K562 (cell line): ENCODE measurements around the gene PPFIA1. TPM values are rescaled to one million over a fixed set of nuclear protein-coding genes. Genes with fewer than 3 reads are reported as not detected.

Source experiments
- ATAC-seq: fragments of 200-7000 bp; cut with Tn5 transposase; 3 replicates; pipeline ENCODE4 v1.9.1; 2020; ENCODE audit warnings: moderate library complexity
- BruUV-seq: library from RNA; stranded (reverse); fragments of 400-500 nt; replicated peaks from 2 replicates; lab custom pipeline; 2021; lab: Mats Ljungman, UMichigan
- CTCF ChIA-PET: fragments of 300-600 bp; formaldehyde crosslinking; extraction: SDS; loops from one replicate; lab custom pipeline; 2021; ENCODE audit warnings: low intra/inter-chr PET ratio; lab: Yijun Ruan, JAX
- POLR2A ChIA-PET: fragments of 300-600, 350-650 bp; sonication (Branson Sonifier 250); formaldehyde crosslinking; extraction: SDS; loops from one replicate; lab custom pipeline; 2021; ENCODE audit warnings: antibody characterized with exemption, inconsistent platforms; lab: Yijun Ruan, JAX
- DNase-seq, 4 experiments: peaks; one replicate each; pipeline versions ENCODE4 v3.0.0 to v3.0.0-alpha.2; 2011 to 2018; ENCODE audit warnings: low spot score in 3 of 4, mixed read lengths in 3 of 4; ENCODE audit errors: extremely low read depth in 1 of 4
- FAIRE-seq: peaks from 2 replicates; lab custom pipeline; 2011; peaks lifted over from hg19 to GRCh38; lab: Jason Lieb, UNC
- H2AFZ ChIP-seq: 2 replicates; pipeline ENCODE4 v1.6.0; 2011; ENCODE audit warnings: low read depth, low read length, control low read depth, inconsistent platforms
- H3K27ac ChIP-seq: fragments of 200-600 bp; 3 replicates; pipeline ENCODE4 v1.8.0; 2011; ENCODE audit warnings: low read depth, mild to moderate bottlenecking, control low read depth, inconsistent platforms, low read length, moderate library complexity, mixed read lengths; ENCODE audit errors: extremely low read depth
- H3K27me3 ChIP-seq, 2 experiments: fragments of 300-600 bp in 1 of 2; 2 replicates in 1 of 2; 3 replicates in 1 of 2; pipeline versions ENCODE4 v1.6.0 to v1.8.0; 2011; ENCODE audit warnings: inconsistent platforms in 2 of 2, low read length in 2 of 2, mild to moderate bottlenecking in 1 of 2, mixed read lengths in 1 of 2, moderate library complexity in 1 of 2; ENCODE audit not compliant: control insufficient read depth in 2 of 2, insufficient read depth in 2 of 2
- H3K36me3 ChIP-seq: fragments of 300-600 bp; 3 replicates; pipeline ENCODE4 v1.8.0; 2011; ENCODE audit warnings: mild to moderate bottlenecking, low read length, inconsistent platforms; ENCODE audit not compliant: control insufficient read depth, insufficient read depth
- H3K4me1 ChIP-seq, 2 experiments: fragments of 200-600 bp in 1 of 2; replicated peaks in 1 of 2; 2 replicates in 1 of 2; 3 replicates in 1 of 2; pipeline versions ENCODE4 v1.5.1 to v1.8.0; 2011; ENCODE audit warnings: inconsistent platforms in 2 of 2, low read length in 2 of 2, mild to moderate bottlenecking in 1 of 2, mixed read lengths in 1 of 2, moderate library complexity in 1 of 2; ENCODE audit not compliant: control insufficient read depth in 2 of 2, insufficient read depth in 2 of 2
- H3K4me2 ChIP-seq: 2 replicates; pipeline ENCODE4 v1.6.1; 2011; ENCODE audit warnings: low read length, control low read depth, inconsistent platforms, mixed read lengths; ENCODE audit not compliant: insufficient read depth
- H3K4me3 ChIP-seq: fragments of 200-600 bp; sonication (generic), shearing (Covaris generic); 2 replicates; pipeline ENCODE4 v1.5.1; 2016; ENCODE audit warnings: control low read depth, inconsistent platforms
- H3K79me2 ChIP-seq: fragments of 200-600 bp; 3 replicates; pipeline ENCODE4 v1.8.0; 2011; ENCODE audit warnings: low read length, inconsistent platforms; ENCODE audit not compliant: control insufficient read depth, insufficient read depth
- H3K9ac ChIP-seq, 2 experiments: 2 replicates each; pipeline versions ENCODE4 v1.6.0 to v1.6.1; 2011; ENCODE audit warnings: low read depth in 2 of 2, low read length in 2 of 2, control low read depth in 1 of 2, inconsistent platforms in 1 of 2, mild to moderate bottlenecking in 1 of 2, mixed read lengths in 1 of 2; ENCODE audit not compliant: insufficient read depth in 1 of 2
- H3K9me1 ChIP-seq: one replicate; pipeline ENCODE4 v1.6.0; 2011; ENCODE audit warnings: inconsistent platforms, mild to moderate bottlenecking, low read length, moderate library complexity; ENCODE audit not compliant: control insufficient read depth, insufficient read depth
- H3K9me3 ChIP-seq: replicated peaks from 2 replicates; pipeline ENCODE4 v1.5.1; 2011; ENCODE audit warnings: low read depth, low read length, inconsistent platforms; ENCODE audit not compliant: control insufficient read depth, insufficient read depth
- H4K20me1 ChIP-seq: replicated peaks from 2 replicates; pipeline ENCODE4 v1.6.1; 2011; ENCODE audit warnings: low read length, inconsistent platforms, mixed read lengths; ENCODE audit not compliant: control insufficient read depth, insufficient read depth
- ATF7 ChIP-seq: fragments of 450-650 bp; IDR thresholded peaks from 2 replicates; pipeline ENCODE4 v1.7.1; 2014; ENCODE audit warnings: mild to moderate bottlenecking, moderate library complexity
- BCOR ChIP-seq: fragments of 450-650 bp; IDR thresholded peaks from 2 replicates; pipeline ENCODE4 v1.6.1; 2016
- CAMTA2 ChIP-seq: fragments of 250-450 bp; sonication (Bioruptor Pico); conservative IDR thresholded peaks from 2 replicates; pipeline ENCODE4 v1.5.1; 2022
- CHD7 ChIP-seq: fragments of 200-600 bp; sonication (generic); IDR thresholded peaks from one replicate; pipeline ENCODE4 v1.6.1; 2012; ENCODE audit warnings: mild to moderate bottlenecking, low read depth, low read length, inconsistent platforms
- NFYB ChIP-seq: IDR thresholded peaks from 2 replicates; pipeline ENCODE4 v1.6.1; 2011; ENCODE audit warnings: mild to moderate bottlenecking, moderate library complexity; ENCODE audit not compliant: insufficient read length; ENCODE audit errors: extremely low read depth
- RBM15 ChIP-seq: fragments of 200-400 bp; formaldehyde crosslinking; IDR thresholded peaks from 2 replicates; pipeline ENCODE4 v1.6.1; 2018; ENCODE audit warnings: mild to moderate bottlenecking, low read length, moderate library complexity; ENCODE audit not compliant: insufficient read depth
- ZNF639 ChIP-seq, 2 experiments: fragments of 200-800 bp in 1 of 2; sonication (Bioruptor generic) in 1 of 2; sonication (generic) in 1 of 2; formaldehyde crosslinking in 1 of 2; IDR thresholded peaks in 1 of 2; conservative IDR thresholded peaks in 1 of 2; 2 replicates each; pipeline versions ENCODE4 v1.5.0 to v1.6.1; 2016 to 2020; ENCODE audit warnings: missing compliant biosample characterization in 1 of 2, missing genetic modification characterization in 1 of 2, missing genetic modification reagents in 1 of 2
- ZNF644 ChIP-seq: fragments of 200-800 bp; sonication (Bioruptor generic); IDR thresholded peaks from 2 replicates; pipeline ENCODE4 v1.6.1; 2016; ENCODE audit warnings: low read depth, missing genetic modification characterization, missing compliant biosample characterization
- WGBS: fragments of 100-300 bp; shearing (Covaris generic); methylation state at CpG from one replicate; pipeline ENCODE4 v1.1.6; 2016; ENCODE audit warnings: low coverage, mixed read lengths; ENCODE audit not compliant: insufficient coverage; ENCODE audit errors: missing lambda C conversion rate; 5-methylcytosine and 5-hydroxymethylcytosine counted together
- in situ Hi-C: fragments of 300-500 bp; cut with MboI; formaldehyde crosslinking; loops from 4 replicates; pipeline ENCODE4 v1.15.0; 2018; ENCODE audit warnings: inconsistent platforms, mixed read lengths
- intact Hi-C: fragments of 100-400 bp; cut with micrococcal nuclease; formaldehyde crosslinking; loops from 2 replicates; pipeline ENCODE4 v1.14.2; 2022
- polyA plus RNA-seq, 8 experiments: library from polyadenylated mRNA; depleted of rRNA in 4 of 8; stranded (reverse) in 5 of 8; unstranded in 3 of 8; fragments of >200 nt; fragmentation: Nextera tagmentation in 2 of 8; fragmentation: Illumina TruSeq in 1 of 8; extraction: Ambion mirVana in 2 of 8; extraction: Trizol in 1 of 8; gene quantifications; 2 replicates each; pipeline versions ENCODE4 v1.2.1 to v1.2.3, GENCODE V29; 2011 to 2014; ENCODE audit warnings: inconsistent platforms in 1 of 8, missing spikeins in 1 of 8
- total RNA-seq, 7 experiments: library from RNA; depleted of rRNA in 6 of 7; stranded (reverse); fragments of >200 nt in 6 of 7; fragmentation: Illumina TruSeq in 2 of 7; extraction: Trizol in 2 of 7; gene quantifications; 2 replicates each; pipeline versions ENCODE4 v1.2.1 to v1.2.3, GENCODE V29; 2011 to 2021; ENCODE audit warnings: low replicate concordance in 1 of 7

The PPFIA1 gene
- total and polyA plus RNA-seq, 9 of the 15 experiments (the other 6 are each of a cell fraction or from before 2014, with no cell fraction given), result 9.9 to 41.5 (median 28.5) TPM

- H3K79me2 ChIP-seq, result peaks cover 8% of the 10 kb centered on the region
- no peaks in the 10 kb centered on the region for H3K9me1 ChIP-seq
- no peaks in the 10 kb centered on the region; the same call in 1 of the 2 replicates for H4K20me1 ChIP-seq
- intact Hi-C loops (no loop called here), in situ Hi-C loops (no loop called here)
- BruUV-seq, result no TSS peak
- H3K9me3 ChIP-seq, result no peaks in the 10 kb centered on the region
- peaks cover 69% of the 10 kb centered on the region; the same call in 2 of the 3 replicates for H3K36me3 ChIP-seq
- no peak overlapping the region for H3K9ac ChIP-seq
- H2AFZ ChIP-seq, result no peak overlapping the region
- ATAC-seq (no peak), FAIRE-seq (no peak), DNase-seq (no peak)
- POLR2A ChIA-PET, result no interaction called here
- H3K4me1 ChIP-seq, result no peaks in the 10 kb centered on the region; a peak in 1 of 5 replicates
- H3K4me2 ChIP-seq, result no peak overlapping the region
- no peak overlapping the region for H3K4me3 ChIP-seq
- H3K27ac ChIP-seq, result no peak overlapping the region
- CTCF ChIA-PET, result no interaction called here
- no peaks in the 10 kb centered on the region for H3K27me3 ChIP-seq
- WGBS, result 78% methylated on average over 4 of the region's 6 CpGs
- TF ChIP-seq RBM15 (no peak), ATF7 (no peak), ZNF639 (CRISPR knock-in tag; conservative IDR thresholded peaks at IDR 0.05 in 1 of 2, IDR thresholded peaks at IDR 0.05 in 1 of 2) (no peak), CAMTA2 (CRISPR knock-in tag) (no peak), ZNF644 (no peak), NFYB (no peak), BCOR (no peak), CHD7 (no peak)
Observed at GRCh38 chr11:70288721-70289120, 18.2 kb downstream of the PPFIA1 start.
